NCI-H2029 treated with DMSO at 0.1 percent for 48 hours (cell line): ENCODE data around the gene FAF1.

Source experiments
- DNase-seq: peaks from one replicate; lab custom pipeline; 2025; lab: John Stamatoyannopoulos, UW

The FAF1 gene

DNA sequence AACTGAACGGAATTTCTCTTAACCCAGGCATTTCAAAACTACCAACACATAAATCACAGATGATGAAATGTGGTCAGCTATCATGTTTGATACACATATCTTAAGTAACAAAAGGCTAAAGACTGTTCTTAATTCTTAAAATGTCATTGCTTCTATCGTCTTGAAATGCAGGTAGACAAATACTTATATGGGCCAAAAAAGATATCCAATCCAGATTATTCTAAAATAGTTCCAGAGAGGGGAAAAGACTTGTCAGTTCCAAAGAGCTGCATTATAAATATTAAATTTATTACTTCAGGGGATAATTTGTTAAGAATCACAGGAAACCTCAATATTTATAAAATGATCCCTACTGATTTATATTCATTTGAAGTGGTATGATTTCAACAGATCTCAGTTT is 259.4 kb downstream of the FAF1 start:
- no peak for DNase-seq

DNA sequence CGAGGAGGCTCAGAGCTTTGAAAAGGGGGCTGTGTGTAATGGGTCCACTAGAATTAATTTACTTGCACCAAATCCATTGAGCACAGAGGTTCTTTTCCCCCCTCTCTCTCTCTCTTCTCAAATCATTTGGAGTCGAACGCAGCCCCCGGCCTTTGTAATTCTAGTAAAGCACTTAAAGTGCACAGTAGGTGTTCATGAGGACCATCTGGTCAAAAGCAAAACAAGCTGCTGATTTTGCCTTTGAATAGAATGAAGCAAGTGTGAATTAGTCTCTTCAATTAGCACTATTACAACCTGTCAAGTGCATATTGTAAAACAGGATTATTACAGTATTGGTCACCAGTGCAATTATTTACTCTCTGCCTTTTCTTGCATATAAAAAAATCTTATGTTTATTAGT is 259.9 kb downstream of the FAF1 start:
- DNase-seq, result no peak

DNA sequence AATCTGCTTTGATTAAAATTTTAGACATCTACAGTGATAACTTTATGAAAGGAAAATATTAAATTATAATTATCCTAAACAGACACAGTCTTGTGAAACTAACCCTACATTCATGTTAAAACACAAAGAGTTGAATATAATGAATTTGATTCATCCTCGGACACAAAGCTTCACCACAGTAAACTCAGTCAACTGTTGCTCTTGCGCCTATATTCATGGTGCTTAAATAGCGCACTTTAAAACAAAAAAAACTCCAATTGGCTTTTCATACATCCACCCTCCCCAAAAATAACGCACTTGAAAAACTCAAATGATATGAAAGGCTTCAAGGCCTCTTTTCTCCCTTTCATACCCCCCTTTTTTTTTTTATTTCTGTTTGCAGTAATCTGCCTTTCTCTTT is 260.3 kb downstream of the FAF1 start:
- DNase-seq, result no peak

- DNase-seq, result no peak
Observed at GRCh38 chr1:50697440-50698421, 262.3 kb downstream of the FAF1 start.

GRCh38 chr1:50693829-50694228 is 266.2 kb downstream of the FAF1 start:
- no peak for DNase-seq

- DNase-seq, result no peak
Observed at GRCh38 chr1:50684185-50684584, 275.9 kb downstream of the FAF1 start.

GRCh38 chr1:50681931-50682330 is 278.1 kb downstream of the FAF1 start:
- no peak for DNase-seq

DNA sequence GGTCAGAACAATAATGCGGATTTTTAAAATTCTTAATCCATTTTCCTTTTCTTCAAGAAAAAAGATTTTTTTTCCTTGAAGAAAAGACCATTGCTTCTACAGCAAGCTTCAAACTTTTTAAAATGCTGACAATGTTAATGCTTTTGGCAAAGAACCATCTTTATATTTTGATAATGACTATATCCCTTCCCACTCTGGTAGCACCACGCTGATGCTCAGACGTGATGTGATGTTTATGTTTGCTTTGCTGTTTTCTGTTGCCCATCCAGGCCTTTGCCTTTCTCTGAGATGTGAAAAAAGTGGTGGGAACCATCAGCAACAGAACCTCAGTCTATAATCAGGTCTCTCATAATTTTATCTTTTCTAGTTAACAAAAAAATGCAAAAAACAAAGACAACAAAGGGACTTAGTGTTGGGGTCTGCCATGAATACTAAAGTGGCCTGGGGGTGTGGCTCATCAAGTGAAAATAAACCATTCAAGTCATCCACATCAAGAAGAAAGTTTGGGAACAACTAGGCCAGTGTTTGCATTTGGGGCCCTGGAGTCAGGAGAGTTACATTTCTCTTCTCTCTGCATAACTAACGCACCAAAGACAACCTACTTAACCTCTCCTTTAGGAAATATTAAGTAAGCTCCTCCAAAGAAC is 292.2 kb downstream of the FAF1 start:
- DNase-seq, result no peak

- peak; percentile 44 for DNase-seq
Observed at GRCh38 chr1:50667272-50667671, 292.8 kb downstream of the FAF1 start.

DNA sequence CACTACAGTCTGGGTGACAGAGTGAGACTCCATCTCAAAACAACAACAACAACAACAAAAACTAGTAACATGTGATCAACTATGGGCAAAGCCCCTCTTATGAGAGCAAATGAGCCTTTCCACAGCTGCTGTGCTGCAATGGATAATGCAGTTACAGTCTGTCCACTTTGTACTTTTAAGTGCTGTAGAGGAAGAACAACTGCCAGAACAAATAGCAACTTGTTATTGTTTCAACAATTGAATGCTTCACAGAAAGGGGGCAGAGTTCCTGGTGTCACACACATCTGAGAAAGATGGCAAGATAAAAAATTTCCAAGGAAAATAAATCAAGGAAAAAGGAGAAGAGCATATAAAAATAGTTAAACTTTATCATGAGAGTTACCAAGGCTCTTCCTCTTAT is 293.2 kb downstream of the FAF1 start:
- DNase-seq, result no peak

GRCh38 chr1:50665413-50665812 is 294.7 kb downstream of the FAF1 start:
- DNase-seq, result no peak

- no peak for DNase-seq
Observed at GRCh38 chr1:50661626-50662025, 298.4 kb downstream of the FAF1 start.

DNA sequence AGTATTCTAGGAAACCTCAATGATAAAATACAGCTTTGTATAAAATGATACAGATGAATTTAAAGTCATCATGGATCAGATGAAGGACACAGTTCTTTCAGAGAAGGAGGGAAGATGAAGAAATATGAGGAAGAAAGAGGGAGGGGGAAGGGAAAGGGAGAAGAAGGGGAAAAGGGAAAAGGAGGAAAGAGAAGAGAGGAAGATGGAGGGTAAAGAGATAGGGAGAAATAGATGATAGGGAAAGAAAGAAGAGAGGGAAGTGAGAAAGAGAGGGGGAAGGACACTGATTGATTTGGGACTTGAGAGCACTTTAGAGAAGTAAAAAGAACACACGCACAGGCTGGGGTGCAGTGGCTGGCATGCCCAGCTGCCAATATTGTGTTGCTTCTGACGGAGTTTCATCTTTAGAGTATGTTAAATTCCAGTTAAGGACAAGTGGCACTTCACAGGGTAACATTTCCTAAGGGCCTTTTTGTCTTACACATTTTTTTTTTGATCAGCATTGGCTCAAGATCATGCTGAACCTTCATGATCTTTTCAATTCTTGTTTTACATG is 300.9 kb downstream of the FAF1 start:
- no peak for DNase-seq

DNA sequence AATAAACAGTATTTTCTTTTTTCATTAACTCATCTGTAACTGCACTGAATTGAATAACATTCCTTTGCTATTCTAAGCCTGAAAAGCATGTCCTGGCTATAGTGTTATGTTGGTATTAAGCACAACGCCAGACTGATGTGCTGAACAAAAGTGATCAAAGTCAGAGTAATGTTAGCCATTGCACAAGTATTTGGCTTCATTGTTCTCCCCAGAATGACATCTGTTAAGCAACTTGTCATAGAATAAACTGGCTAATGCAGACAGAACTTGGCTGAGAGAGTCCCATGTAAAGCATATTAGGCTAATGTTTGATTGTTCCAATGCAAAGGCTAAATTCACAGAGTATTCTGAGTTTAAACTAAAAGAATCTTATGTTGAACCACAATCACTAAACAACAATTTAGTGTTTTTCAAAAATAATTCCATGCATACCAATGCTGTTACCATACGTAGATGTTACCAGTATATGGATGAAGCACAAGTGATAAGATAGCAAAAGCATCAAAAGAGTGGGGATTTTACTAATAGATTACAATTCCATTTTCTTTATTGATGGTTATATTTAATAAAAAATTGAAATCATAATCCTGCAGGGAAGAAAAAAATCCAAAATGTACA is 301.5 kb downstream of the FAF1 start:
- no peak for DNase-seq

DNA sequence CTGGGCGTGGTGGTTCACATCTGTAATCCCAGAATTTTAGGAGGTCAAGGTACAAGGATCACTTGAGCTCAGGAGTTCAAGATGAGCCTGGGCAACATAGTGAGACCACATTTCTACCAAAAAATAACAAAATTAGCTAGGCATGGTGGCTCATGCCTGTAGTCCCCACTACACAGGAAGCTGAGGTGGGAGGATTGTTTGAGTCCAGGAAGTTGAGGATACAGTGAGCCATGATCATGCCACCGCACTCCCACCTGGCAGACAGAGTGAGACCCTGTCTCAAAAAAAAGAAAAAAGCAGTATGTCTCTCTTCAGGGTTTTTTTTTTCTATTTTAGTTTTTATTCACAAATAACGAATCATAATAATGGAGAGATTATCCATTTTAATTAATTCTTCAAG is 303.1 kb downstream of the FAF1 start:
- DNase-seq, result no peak

DNA sequence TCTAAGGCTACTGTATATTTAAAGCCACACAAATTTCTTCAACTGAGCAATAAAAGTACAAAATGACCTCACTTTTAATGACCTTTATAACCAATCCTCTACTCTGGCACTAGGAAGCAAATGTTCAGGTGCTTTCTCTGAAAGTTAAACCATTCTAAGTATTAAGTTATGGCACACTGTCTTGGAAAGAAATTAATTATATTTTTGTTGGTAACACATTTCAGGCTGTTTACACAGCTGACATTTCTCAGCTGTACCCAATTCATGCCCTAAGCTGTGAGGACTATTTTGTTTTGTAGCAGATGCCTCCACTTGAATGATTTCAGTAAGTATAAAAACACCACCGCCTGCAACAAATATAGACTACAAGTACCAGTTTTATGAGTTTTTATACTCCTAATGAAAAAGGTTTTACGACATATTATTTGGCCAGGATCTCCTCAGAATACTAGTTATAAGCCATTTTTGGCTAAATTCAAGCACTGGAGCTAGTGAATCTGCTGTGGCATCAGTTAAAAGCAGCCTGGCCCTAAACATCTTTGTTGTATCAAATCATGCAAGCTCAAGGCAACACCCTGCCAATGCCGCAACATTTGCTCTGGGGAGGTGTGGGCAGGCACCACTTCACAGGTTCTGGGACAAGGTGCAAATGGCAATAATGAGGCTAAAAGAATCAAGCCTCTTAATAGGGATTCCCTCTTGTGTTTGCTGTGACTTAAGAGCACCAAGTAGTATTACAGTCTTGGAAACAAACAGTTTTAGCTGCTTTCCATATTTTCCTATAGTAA is 308.4 kb downstream of the FAF1 start:
- no peak for DNase-seq

- DNase-seq, result no peak
Observed at GRCh38 chr1:50646526-50646925, 313.5 kb downstream of the FAF1 start.

DNA sequence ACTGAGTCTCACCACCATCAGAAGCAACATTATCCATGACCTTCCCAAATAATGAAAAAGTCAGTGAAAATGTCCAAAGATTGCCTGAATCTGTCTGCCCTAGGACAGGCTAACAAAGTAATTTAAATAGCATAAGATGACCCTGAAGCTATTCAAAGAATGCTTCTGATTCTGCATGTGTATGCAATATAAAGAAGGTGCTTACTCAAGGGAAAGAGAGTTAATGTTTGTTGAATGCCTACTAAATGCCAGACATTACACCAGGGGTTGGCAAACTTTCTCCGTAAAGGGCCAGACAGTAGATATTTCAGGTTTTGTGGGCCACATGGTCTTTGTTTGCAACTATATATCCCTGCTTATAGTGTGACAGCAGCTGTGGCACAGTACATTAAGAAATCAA is 314.9 kb downstream of the FAF1 start:
- no peak for DNase-seq

DNA sequence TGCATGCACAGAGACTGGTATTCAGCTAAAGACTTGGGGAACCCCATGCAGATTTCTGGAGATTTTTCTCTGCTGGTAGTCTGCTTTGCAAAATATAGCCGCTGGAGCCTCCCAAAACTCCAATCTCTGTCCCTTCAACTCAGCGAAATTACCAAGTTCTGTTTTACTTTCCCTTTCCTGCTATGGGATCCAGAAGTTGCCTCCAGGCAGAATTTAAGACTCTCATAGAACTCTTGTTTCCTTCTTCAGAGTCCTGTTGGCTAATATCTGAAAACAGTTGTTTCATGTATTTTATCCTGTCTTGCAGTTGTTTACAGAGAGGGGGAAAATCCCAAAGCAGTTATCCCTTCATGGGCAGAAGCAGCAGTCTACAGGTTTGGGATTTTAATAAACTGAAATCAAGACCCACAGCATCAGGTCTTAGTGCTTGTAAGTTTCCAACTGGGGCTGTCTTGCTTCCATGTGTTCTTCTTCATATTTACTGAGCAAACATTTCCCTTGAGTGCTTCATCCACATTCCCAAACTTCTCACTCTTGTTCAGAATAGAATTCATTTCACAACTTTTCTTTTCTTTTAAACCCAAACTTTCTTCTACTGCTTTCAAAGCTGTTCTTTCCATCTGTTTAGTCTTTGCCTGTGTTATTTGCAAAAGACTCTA is 315.5 kb downstream of the FAF1 start:
- DNase-seq, result no peak

DNA sequence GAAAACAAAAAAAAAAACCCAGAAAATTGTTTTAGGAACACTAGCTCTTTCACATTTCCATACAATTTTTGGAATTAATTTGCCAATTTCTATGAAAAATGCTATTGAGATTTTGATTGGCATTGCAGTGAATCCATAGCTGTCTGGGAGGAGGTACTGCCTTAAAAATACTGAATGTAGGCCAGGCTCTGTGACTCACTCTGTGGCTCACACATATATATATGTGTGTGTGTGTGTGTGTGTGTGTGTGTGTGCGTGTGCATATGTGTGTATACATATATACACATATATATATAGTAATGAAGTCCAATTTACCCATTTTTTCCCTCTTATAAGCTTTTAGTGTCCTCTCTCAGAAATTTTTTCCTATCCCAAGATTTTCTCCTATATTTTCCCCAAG is 322.6 kb downstream of the FAF1 start:
- DNase-seq, result no peak

DNA sequence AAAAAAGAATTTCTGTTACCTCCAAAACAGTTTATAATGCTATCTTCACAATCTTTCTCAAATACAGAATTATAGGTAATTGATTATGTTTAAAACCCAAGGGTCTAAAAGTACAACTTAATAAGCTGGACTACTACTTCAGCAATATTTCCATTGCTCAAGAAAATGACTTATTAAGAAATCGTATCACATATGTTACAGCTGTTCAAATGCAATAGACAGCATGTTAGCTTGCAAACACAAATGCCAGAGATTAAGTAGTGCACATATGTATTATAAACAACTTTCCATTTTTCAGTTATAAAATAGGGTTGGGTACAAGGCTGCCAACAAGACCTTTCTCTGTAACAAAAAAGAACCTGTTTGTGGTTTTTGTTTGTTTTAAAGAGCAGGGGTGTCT is 325.8 kb downstream of the FAF1 start:
- DNase-seq, result no peak
